ENCODE results near the gene DOCK2.

GRCh38 chr5:170055606-170056005, 418.5 kb downstream of the DOCK2 start:
- TF ChIP-seq POLR2A (IDR thresholded peaks at IDR 0.05; ENCODE audit: low read depth, low read length) (no peak), CTCF (IDR thresholded peaks at IDR 0.05; ENCODE audit: extremely low read depth in 1 of 2, insufficient read depth in 1 of 2, low read depth in 1 of 2, low read length in 2 of 2) (no peak), MAX (IDR thresholded peaks at IDR 0.05; ENCODE audit: insufficient read depth, insufficient read length) (no peak), POLR2AphosphoS5 (IDR thresholded peaks at IDR 0.05; ENCODE audit: insufficient read depth, low read depth, low read length) (no peak), EZH2 (IDR thresholded peaks at IDR 0.05; ENCODE audit: borderline replicate concordance, low read depth, low read length, severe bottlenecking) (no peak), GATA2 (IDR thresholded peaks at IDR 0.05; ENCODE audit: insufficient read depth, insufficient read length, low read depth, low read length) (no peak)
